Measurements from ENCODE around the gene HERC4.

Gene HERC4

DNA sequence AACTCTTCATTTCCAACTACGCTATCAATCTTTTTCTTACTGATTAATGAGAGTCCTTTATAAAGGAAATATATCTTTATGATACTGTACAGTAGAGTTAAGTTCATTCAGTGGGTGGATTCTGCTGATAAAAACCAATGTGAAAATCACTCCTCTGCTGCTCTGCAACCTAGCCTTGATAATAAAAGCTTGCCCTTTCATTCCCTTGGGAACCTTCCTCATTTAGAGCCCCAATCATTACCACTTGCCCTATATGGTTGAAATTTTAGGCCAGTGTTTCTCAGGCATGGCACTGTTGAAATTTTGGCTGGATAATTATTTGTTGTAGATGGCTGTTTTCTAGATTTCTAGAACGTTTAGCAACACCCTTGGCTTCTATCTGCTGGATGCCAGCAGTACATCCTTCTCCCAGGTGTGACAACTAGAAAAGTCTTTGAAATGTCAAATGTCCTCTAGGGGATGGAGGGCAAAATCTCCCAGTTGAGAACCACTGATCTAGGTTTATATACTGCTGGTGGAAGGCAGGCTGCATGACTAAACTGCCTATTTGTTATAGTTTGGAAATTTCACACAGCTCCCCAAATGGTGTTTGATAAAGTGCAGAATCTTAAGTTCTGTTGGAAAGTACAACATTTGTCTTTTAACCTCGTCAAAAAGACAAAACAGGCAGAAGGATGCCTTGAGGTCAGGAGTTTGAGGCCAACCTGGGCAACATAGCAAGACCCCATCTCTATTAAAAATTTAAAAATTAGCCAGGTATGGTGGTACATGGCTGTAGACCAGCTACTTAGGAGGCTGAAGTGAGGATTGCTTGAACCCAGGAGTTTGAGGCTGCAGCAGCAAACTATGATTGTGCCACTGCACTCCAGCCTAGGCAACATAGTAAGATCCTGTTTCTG is 199.5 kb downstream of the HERC4 start:
- no peak for DNase-seq

Data from right forelimb (tissue), 1 donor.